GM18868 (cell line): ENCODE results near the gene PKP1.
"Not testable (repeated sequence)": the region's sequence is repeated elsewhere in the genome, so short reads cannot be mapped to it uniquely, and the experiment has no call there.

Source experiments
- ATAC-seq: cut with Tn5 transposase; IDR thresholded peaks from one replicate; pipeline ENCODE4 v1.9.1; 2021; ENCODE audit warnings: mild to moderate bottlenecking, moderate library complexity; ENCODE audit not compliant: unreplicated experiment

Gene PKP1

GRCh38 chr1:201282931-201283829, at the start of gene PKP1:
Gene PKP1 (plus strand): TSS chr1:201283506. CDS start chr1:201283703, 197 bp downstream.
- ATAC-seq: no peak

- not testable (repeated sequence) for ATAC-seq
Observed at GRCh38 chr1:201239646-201240045, 43.7 kb upstream of the PKP1 start.

GRCh38 chr1:201240171-201240570, 43.1 kb upstream of the PKP1 start:
- no peak for ATAC-seq

GRCh38 chr1:201241736-201242135, 41.6 kb upstream of the PKP1 start:
- ATAC-seq: no peak

GRCh38 chr1:201245082-201245481, 38.2 kb upstream of the PKP1 start:
- no peak for ATAC-seq

- no peak for ATAC-seq
Observed at GRCh38 chr1:201248721-201249559, 34.4 kb upstream of the PKP1 start.

- no peak for ATAC-seq
Observed at GRCh38 chr1:201250326-201251011, 32.8 kb upstream of the PKP1 start.

- ATAC-seq: no peak
Observed at GRCh38 chr1:201251411-201251810, 31.9 kb upstream of the PKP1 start.

GRCh38 chr1:201251851-201252430, 31.4 kb upstream of the PKP1 start:
- ATAC-seq: no peak

- no peak for ATAC-seq
Observed at GRCh38 chr1:201252944-201253371, 30.3 kb upstream of the PKP1 start.

- ATAC-seq: no peak
Observed at GRCh38 chr1:201253411-201253810, 29.9 kb upstream of the PKP1 start.

- ATAC-seq: no peak
Observed at GRCh38 chr1:201253906-201254624, 29.2 kb upstream of the PKP1 start.

- ATAC-seq: no peak
Observed at GRCh38 chr1:201254625-201255478, 28.5 kb upstream of the PKP1 start.

GRCh38 chr1:201255479-201256362, 27.6 kb upstream of the PKP1 start:
- ATAC-seq: no peak

GRCh38 chr1:201258132-201258531, 25.2 kb upstream of the PKP1 start:
- ATAC-seq: not testable (repeated sequence)

- no peak for ATAC-seq
Observed at GRCh38 chr1:201258763-201259230, 24.5 kb upstream of the PKP1 start.

GRCh38 chr1:201259476-201260235, 23.6 kb upstream of the PKP1 start:
- ATAC-seq: no peak
